ENCODE results near the gene C10orf67. TPM values are rescaled to one million over a fixed set of nuclear protein-coding genes. Genes with fewer than 3 reads are reported as not detected.

The C10orf67 gene
- total RNA-seq, 4 donors from 2014 or later: 0.09 TPM; not detected in 3

DNA sequence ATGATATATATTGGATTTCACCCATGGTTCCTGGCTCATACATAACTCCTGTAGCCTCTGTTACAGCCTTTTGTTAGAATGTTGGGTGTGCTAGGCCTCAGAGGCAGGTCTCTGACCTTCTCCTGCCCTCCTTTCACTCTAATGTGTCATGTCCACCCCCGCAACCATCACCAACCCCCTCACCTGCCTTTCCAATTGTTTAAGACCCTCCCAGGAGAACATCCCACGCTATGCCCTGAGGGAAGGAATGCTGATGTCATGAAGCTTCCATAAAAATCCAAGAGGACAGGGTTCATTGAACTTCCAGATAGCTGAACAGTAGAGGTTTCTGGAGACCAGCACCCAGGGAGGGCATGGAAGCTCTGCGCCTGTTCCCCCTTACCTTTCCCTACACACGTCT is 30.8 kb upstream of the C10orf67 start:
- no peak for TF ChIP-seq POLR2A (IDR thresholded peaks at IDR 0.05)
- TF ChIP-seq, protein P1, sequence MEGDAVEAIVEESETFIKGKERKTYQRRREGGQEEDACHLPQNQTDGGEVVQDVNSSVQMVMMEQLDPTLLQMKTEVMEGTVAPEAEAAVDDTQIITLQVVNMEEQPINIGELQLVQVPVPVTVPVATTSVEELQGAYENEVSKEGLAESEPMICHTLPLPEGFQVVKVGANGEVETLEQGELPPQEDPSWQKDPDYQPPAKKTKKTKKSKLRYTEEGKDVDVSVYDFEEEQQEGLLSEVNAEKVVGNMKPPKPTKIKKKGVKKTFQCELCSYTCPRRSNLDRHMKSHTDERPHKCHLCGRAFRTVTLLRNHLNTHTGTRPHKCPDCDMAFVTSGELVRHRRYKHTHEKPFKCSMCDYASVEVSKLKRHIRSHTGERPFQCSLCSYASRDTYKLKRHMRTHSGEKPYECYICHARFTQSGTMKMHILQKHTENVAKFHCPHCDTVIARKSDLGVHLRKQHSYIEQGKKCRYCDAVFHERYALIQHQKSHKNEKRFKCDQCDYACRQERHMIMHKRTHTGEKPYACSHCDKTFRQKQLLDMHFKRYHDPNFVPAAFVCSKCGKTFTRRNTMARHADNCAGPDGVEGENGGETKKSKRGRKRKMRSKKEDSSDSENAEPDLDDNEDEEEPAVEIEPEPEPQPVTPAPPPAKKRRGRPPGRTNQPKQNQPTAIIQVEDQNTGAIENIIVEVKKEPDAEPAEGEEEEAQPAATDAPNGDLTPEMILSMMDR (IDR thresholded peaks at IDR 0.05 in 4 of 5, conservative IDR thresholded peaks at IDR 0.05 in 1 of 5): no peak
- H3K4me3 ChIP-seq: no peak overlapping the region
- H3K36me3 ChIP-seq: no peaks in the 10 kb centered on the region
- H3K9me3 ChIP-seq: no peaks in the 10 kb centered on the region
- ATAC-seq (no peak), DNase-seq (no peak)
- in situ Hi-C loops (cut with MboI; ENCODE audit: low sequenced_read_pairs in 4 of 4): no loop called here
- peaks cover under 1 to 2% of the 10 kb centered on the region in 2 donors for H3K4me1 ChIP-seq
- no peaks in the 10 kb centered on the region for H3K27me3 ChIP-seq
- H3K27ac ChIP-seq: no peak overlapping the region
- intact Hi-C loops (cut with DNase I; ENCODE audit: low total_unique reads): no loop called here

DNA sequence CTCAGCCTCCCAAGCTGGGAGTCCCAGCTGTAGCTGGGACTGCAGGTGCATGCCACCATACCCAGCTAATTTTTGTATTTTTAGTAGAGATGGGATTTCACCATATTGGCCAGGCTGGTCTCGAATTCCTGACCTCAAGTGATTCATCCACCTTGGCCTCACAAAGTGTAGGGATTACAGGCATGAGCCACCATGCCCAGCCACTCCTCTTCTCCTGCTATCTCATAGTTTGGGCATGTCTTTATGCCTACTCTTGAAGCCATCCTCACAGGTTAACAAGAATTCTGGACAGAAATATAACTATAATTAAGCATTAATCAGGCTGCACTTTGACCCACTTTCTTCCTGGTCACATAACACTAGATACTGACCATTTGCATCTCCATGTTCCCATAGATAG is 28.6 kb upstream of the C10orf67 start:
- H3K9me3 ChIP-seq: no peaks in the 10 kb centered on the region
- ATAC-seq (no peak), DNase-seq (no peak)
- TF ChIP-seq, protein P1 (IDR thresholded peaks at IDR 0.05 in 4 of 5, conservative IDR thresholded peaks at IDR 0.05 in 1 of 5): no peak
- no peak for TF ChIP-seq POLR2A (IDR thresholded peaks at IDR 0.05)
- intact Hi-C loops (cut with DNase I; ENCODE audit: low total_unique reads) (no loop called here), in situ Hi-C loops (cut with MboI; ENCODE audit: low sequenced_read_pairs in 4 of 4) (no loop called here)
- H3K27me3 ChIP-seq: no peaks in the 10 kb centered on the region
- peaks cover 7 to 12% of the 10 kb centered on the region in 2 donors for H3K4me1 ChIP-seq
- no peaks in the 10 kb centered on the region for H3K36me3 ChIP-seq
- H3K4me3 ChIP-seq: no peak overlapping the region
- no peak overlapping the region for H3K27ac ChIP-seq

DNA sequence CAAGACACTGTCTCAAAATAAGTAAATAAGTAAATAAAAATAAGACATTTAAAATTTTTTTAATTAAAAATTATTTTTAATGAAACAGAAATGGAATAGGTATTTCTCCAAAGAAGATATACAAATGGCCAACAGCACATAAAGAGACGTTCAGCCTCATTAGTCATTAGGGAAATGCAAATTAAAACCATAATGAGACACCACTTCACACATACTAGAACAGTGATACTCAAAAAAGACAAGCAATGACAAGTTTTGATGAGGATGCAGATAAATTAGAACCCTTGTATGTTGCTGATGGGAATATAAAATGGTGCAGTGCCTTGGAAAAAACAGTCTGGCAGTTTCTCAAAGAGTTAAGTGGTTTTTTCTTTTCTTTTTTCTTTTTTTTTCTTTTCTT is 26.5 kb upstream of the C10orf67 start:
- intact Hi-C loops (cut with DNase I; ENCODE audit: low total_unique reads) (no loop called here), in situ Hi-C loops (cut with MboI; ENCODE audit: low sequenced_read_pairs in 4 of 4) (no loop called here)
- no peak overlapping the region for H3K27ac ChIP-seq
- H3K4me1 ChIP-seq: peaks cover 7 to 12% of the 10 kb centered on the region in 2 donors
- no peaks in the 10 kb centered on the region for H3K27me3 ChIP-seq
- H3K36me3 ChIP-seq: no peaks in the 10 kb centered on the region
- ATAC-seq: no peak
- no peak for DNase-seq
- H3K9me3 ChIP-seq: no peaks in the 10 kb centered on the region
- no peak overlapping the region for H3K4me3 ChIP-seq
- TF ChIP-seq, protein P1 (IDR thresholded peaks at IDR 0.05 in 4 of 5, conservative IDR thresholded peaks at IDR 0.05 in 1 of 5): no peak
- no peak for TF ChIP-seq POLR2A (IDR thresholded peaks at IDR 0.05)

DNA sequence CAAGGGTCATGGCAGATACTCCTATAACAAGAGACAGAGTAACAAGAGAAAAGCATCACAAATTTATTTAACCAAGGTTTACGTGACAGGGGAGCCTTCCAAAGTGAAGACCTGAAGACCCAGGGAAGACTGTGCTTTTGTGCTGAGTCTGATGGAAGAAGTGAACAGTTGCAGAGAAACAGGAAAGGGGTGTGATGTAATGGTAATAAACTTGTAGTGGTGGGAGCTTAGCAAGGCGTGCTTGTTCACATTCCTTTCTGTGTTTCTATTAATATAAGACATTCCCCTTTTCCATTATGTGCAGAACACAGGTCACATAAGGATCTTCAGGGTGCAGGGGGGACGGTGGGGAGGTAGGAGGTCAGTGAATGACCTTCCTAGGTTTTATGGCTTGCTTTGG is 25.5 kb upstream of the C10orf67 start:
- no peaks in the 10 kb centered on the region for H3K27me3 ChIP-seq
- H3K9me3 ChIP-seq: no peaks in the 10 kb centered on the region
- H3K4me1 ChIP-seq: peaks cover 7 to 12% of the 10 kb centered on the region in 2 donors
- intact Hi-C loops (cut with DNase I; ENCODE audit: low total_unique reads): no loop called here
- TF ChIP-seq, protein P1 (IDR thresholded peaks at IDR 0.05 in 4 of 5, conservative IDR thresholded peaks at IDR 0.05 in 1 of 5): no peak
- no peak for TF ChIP-seq POLR2A (IDR thresholded peaks at IDR 0.05)
- H3K27ac ChIP-seq: no peak overlapping the region
- DNase-seq (no peak), ATAC-seq (no peak)
- no peak overlapping the region for H3K4me3 ChIP-seq
- in situ Hi-C loops (cut with MboI; ENCODE audit: low sequenced_read_pairs in 4 of 4): no loop called here
- H3K36me3 ChIP-seq: no peaks in the 10 kb centered on the region
